H1 (cell line): ENCODE data around the gene PIAS4. TPM values are rescaled to one million over a fixed set of nuclear protein-coding genes. Genes with fewer than 3 reads are reported as not detected.
A peak's percentile ranks its signal among the peaks of the same experiment; 100 is the strongest.

Experiments
- CTCF ChIA-PET: fragments of 300-600 bp; sonication (Branson Sonifier 250); formaldehyde crosslinking; loops from one replicate; lab custom pipeline; 2021; ENCODE audit not compliant: partially characterized antibody; lab: Charles Lee
- POLR2A ChIA-PET: fragments of 300-600 bp; sonication (Branson Sonifier 250); formaldehyde crosslinking; loops from one replicate; lab custom pipeline; 2021; ENCODE audit warnings: inconsistent platforms; ENCODE audit not compliant: partially characterized antibody; lab: Charles Lee
- DNase-seq, 2 experiments: peaks; one replicate each; pipeline versions ENCODE4 v3.0.0 to v3.0.0-alpha.2; 2010 to 2022; ENCODE audit warnings: low spot score in 2 of 2, low read depth in 1 of 2, mixed read lengths in 1 of 2
- FAIRE-seq: peaks from 2 replicates; lab custom pipeline; 2011; peaks lifted over from hg19 to GRCh38; lab: Jason Lieb, UNC
- H2AFZ ChIP-seq: 2 replicates; pipeline ENCODE4 v1.8.1; 2012; ENCODE audit warnings: low read length, inconsistent platforms
- H2AK5ac ChIP-seq: 2 replicates; pipeline ENCODE4 v1.6.1; 2013; ENCODE audit warnings: low read depth, low read length
- H2BK120ac ChIP-seq: replicated peaks from 2 replicates; pipeline ENCODE3; 2013; ENCODE audit warnings: low read depth, low read length, inconsistent platforms
- H2BK12ac ChIP-seq: 2 replicates; pipeline ENCODE4 v1.6.1; 2013; ENCODE audit warnings: low read depth, low read length
- H2BK15ac ChIP-seq: 2 replicates; pipeline ENCODE4 v1.6.1; 2013; ENCODE audit warnings: low read length
- H2BK20ac ChIP-seq: 2 replicates; pipeline ENCODE4 v1.6.1; 2013; ENCODE audit warnings: low read length
- H2BK5ac ChIP-seq: 2 replicates; pipeline ENCODE4 v1.6.1; 2013; ENCODE audit warnings: low read depth, low read length
- H3K14ac ChIP-seq: 2 replicates; pipeline ENCODE4 v1.6.1; 2013; ENCODE audit warnings: inconsistent platforms; ENCODE audit not compliant: insufficient read length
- H3K18ac ChIP-seq: 2 replicates; pipeline ENCODE4 v1.6.1; 2013; ENCODE audit warnings: low read length; ENCODE audit errors: extremely low read depth
- H3K23ac ChIP-seq: 2 replicates; pipeline ENCODE4 v1.6.1; 2013; ENCODE audit warnings: inconsistent platforms; ENCODE audit not compliant: insufficient read length
- H3K23me2 ChIP-seq: 2 replicates; pipeline ENCODE4 v1.6.1; 2013; ENCODE audit warnings: low read depth, low read length
- H3K27ac ChIP-seq: 2 replicates; pipeline ENCODE4 v1.6.1; 2011; ENCODE audit warnings: low read depth, low read length, inconsistent platforms
- H3K27me3 ChIP-seq, 4 experiments: replicated peaks in 1 of 4; 1 replicate in 1 of 4; 2 replicates in 3 of 4; pipeline versions ENCODE4 v1.6.1 to v1.8.1; 2011 to 2013; ENCODE audit warnings: low read length in 3 of 4, mild to moderate bottlenecking in 3 of 4, inconsistent platforms in 2 of 4, mixed read lengths in 2 of 4, moderate library complexity in 1 of 4; ENCODE audit not compliant: control insufficient read depth in 3 of 4, insufficient read depth in 3 of 4; ENCODE audit errors: extremely low read depth in 1 of 4
- H3K36me3 ChIP-seq, 4 experiments: 2 replicates each; pipeline versions ENCODE4 v1.6.1 to v1.8.1; 2011 to 2013; ENCODE audit warnings: mild to moderate bottlenecking in 4 of 4, low read length in 3 of 4, moderate library complexity in 2 of 4, control low read depth in 1 of 4, inconsistent platforms in 1 of 4; ENCODE audit not compliant: insufficient read depth in 4 of 4, control insufficient read depth in 2 of 4
- H3K4ac ChIP-seq: replicated peaks from 2 replicates; pipeline ENCODE3; 2013; ENCODE audit warnings: low read length, low read depth, mixed read lengths, inconsistent platforms; ENCODE audit not compliant: insufficient read length
- H3K4me1 ChIP-seq, 4 experiments: replicated peaks in 1 of 4; 1 replicate in 1 of 4; 2 replicates in 3 of 4; pipeline versions ENCODE4 v1.6.1 to v1.8.1; 2011 to 2013; ENCODE audit warnings: low read length in 3 of 4, inconsistent platforms in 2 of 4, mixed read lengths in 1 of 4; ENCODE audit not compliant: insufficient read depth in 4 of 4, control insufficient read depth in 3 of 4
- H3K4me2 ChIP-seq, 2 experiments: 2 replicates each; pipeline versions ENCODE4 v1.6.1 to v1.8.1; 2011 to 2013; ENCODE audit warnings: low read depth in 2 of 2, low read length in 2 of 2, control low read depth in 1 of 2, inconsistent platforms in 1 of 2, mild to moderate bottlenecking in 1 of 2; ENCODE audit not compliant: insufficient read depth in 1 of 2
- H3K4me3 ChIP-seq, 4 experiments: fragments of 200-600, 300-600 bp in 1 of 4; sonication (generic), shearing (Covaris generic), sonication (Bioruptor Twin) in 1 of 4; 2 replicates each; pipeline versions ENCODE4 v1.5.1 to v1.8.1; 2011 to 2016; ENCODE audit warnings: low read length in 4 of 4, low read depth in 3 of 4, control low read depth in 2 of 4, inconsistent platforms in 2 of 4, mild to moderate bottlenecking in 2 of 4, mixed read lengths in 1 of 4, moderate library complexity in 1 of 4; ENCODE audit not compliant: insufficient read depth in 2 of 4; ENCODE audit errors: extremely low read depth in 1 of 4
- H3K56ac ChIP-seq: replicated peaks from 2 replicates; pipeline ENCODE3; 2013; ENCODE audit warnings: low read depth, mild to moderate bottlenecking, mixed read lengths, low read length, inconsistent platforms; ENCODE audit not compliant: insufficient read length
- H3K79me1 ChIP-seq: 2 replicates; pipeline ENCODE4 v1.6.1; 2013; ENCODE audit warnings: low read depth, low read length, control low read depth
- H3K79me2 ChIP-seq, 2 experiments: 2 replicates each; pipeline versions ENCODE4 v1.6.1 to v1.8.1; 2012 to 2013; ENCODE audit warnings: low read length in 2 of 2, mild to moderate bottlenecking in 2 of 2, inconsistent platforms in 1 of 2; ENCODE audit not compliant: insufficient read depth in 2 of 2, control insufficient read depth in 1 of 2
- H3K9ac ChIP-seq, 4 experiments: replicated peaks in 1 of 4; 1 replicate in 1 of 4; 2 replicates in 3 of 4; pipeline versions ENCODE4 v1.6.1 to v1.8.1; 2011 to 2013; ENCODE audit warnings: low read depth in 3 of 4, low read length in 3 of 4, control low read depth in 2 of 4, mild to moderate bottlenecking in 2 of 4, moderate library complexity in 2 of 4, inconsistent platforms in 1 of 4; ENCODE audit errors: extremely low read depth in 1 of 4
- H3K9me3 ChIP-seq, 2 experiments: 2 replicates each; pipeline versions ENCODE4 v1.6.1 to v1.8.1; 2012 to 2013; ENCODE audit warnings: mild to moderate bottlenecking in 2 of 2, moderate library complexity in 2 of 2, control low read depth in 1 of 2, inconsistent platforms in 1 of 2, low read depth in 1 of 2, low read length in 1 of 2, mixed read lengths in 1 of 2; ENCODE audit not compliant: insufficient read depth in 2 of 2
- H4K20me1 ChIP-seq, 2 experiments: replicated peaks in 1 of 2; 2 replicates each; pipeline versions ENCODE3 to v1.8.1; 2011 to 2013; ENCODE audit warnings: inconsistent platforms in 2 of 2, low read length in 2 of 2, mild to moderate bottlenecking in 1 of 2; ENCODE audit not compliant: insufficient read depth in 2 of 2, control insufficient read depth in 1 of 2
- H4K5ac ChIP-seq: 2 replicates; pipeline ENCODE4 v1.6.1; 2013; ENCODE audit warnings: low read length, low read depth, mixed read lengths, inconsistent platforms; ENCODE audit not compliant: insufficient read length
- H4K8ac ChIP-seq: 2 replicates; pipeline ENCODE4 v1.8.0; 2013; ENCODE audit warnings: mild to moderate bottlenecking, moderate library complexity, low read length, inconsistent platforms; ENCODE audit not compliant: insufficient read depth; ENCODE audit errors: extremely low read depth
- H4K91ac ChIP-seq: replicated peaks from 2 replicates; pipeline ENCODE3; 2013; ENCODE audit warnings: low read length, mixed read lengths, inconsistent platforms; ENCODE audit not compliant: insufficient read length
- BACH1 ChIP-seq: IDR thresholded peaks from 2 replicates; pipeline ENCODE4 v1.6.1; 2012; ENCODE audit warnings: low read length, improper control_type of control experiment
- CHD2 ChIP-seq: IDR thresholded peaks from 2 replicates; pipeline ENCODE4 v1.6.1; 2012; ENCODE audit warnings: low read length, improper control_type of control experiment
- POLR2A ChIP-seq, 2 experiments: IDR thresholded peaks; 1 replicate in 1 of 2; 2 replicates in 1 of 2; pipeline ENCODE4 v1.6.1; 2011; ENCODE audit warnings: low read depth in 2 of 2, low read length in 2 of 2, mild to moderate bottlenecking in 2 of 2; ENCODE audit errors: control extremely low read depth in 1 of 2
- SAP30 ChIP-seq: fragments of 300-600 bp; sonication (generic); IDR thresholded peaks from 2 replicates; pipeline ENCODE4 v1.7.1; 2012; ENCODE audit warnings: low read length, moderate library complexity, mild to moderate bottlenecking, inconsistent platforms; ENCODE audit not compliant: insufficient read depth, insufficient replicate concordance
- SRF ChIP-seq: IDR thresholded peaks from 2 replicates; pipeline ENCODE4 v1.6.1; 2011; ENCODE audit warnings: mild to moderate bottlenecking, low read depth, low read length, moderate library complexity
- WGBS, 2 experiments: shearing (Covaris generic) in 1 of 2; methylation state at CpG; one replicate each; pipeline versions ENCODE4 v1.1.6 to v1.1.7; 2013 to 2015; ENCODE audit warnings: low lambda C conversion rate in 2 of 2, mixed read lengths in 2 of 2, inconsistent platforms in 1 of 2, low coverage in 1 of 2, missing lambda C conversion rate in 1 of 2; ENCODE audit not compliant: insufficient replicate concordance in 2 of 2, insufficient coverage in 1 of 2, insufficient read length in 1 of 2; ENCODE audit errors: extremely low coverage in 1 of 2, missing lambda C conversion rate in 1 of 2; 5-methylcytosine and 5-hydroxymethylcytosine counted together
- polyA plus RNA-seq, 7 experiments: library from polyadenylated mRNA; depleted of rRNA in 3 of 7; stranded (reverse) in 5 of 7; unstranded in 2 of 7; fragments of >200 nt in 5 of 7; fragments of 200-250 nt in 2 of 7; gene quantifications; 1 replicate in 5 of 7; 2 replicates in 1 of 7; 4 replicates in 1 of 7; pipeline versions ENCODE4 v1.2.1 to v1.2.3, GENCODE V29; 2011 to 2013; ENCODE audit warnings: missing spikeins in 2 of 7, mixed read lengths in 2 of 7
- total RNA-seq: library from RNA; stranded (reverse); fragmentation: NEBNext Ultra II Directional; extraction: Animal tissue kit (Norgen Biotek cat#: 25700); gene quantifications from 2 replicates; pipeline ENCODE4 v1.2.1, GENCODE V29; 2021
- TF ChIP-seq, protein P1 (sequence below): IDR thresholded peaks from 2 replicates; pipeline ENCODE4 v1.6.1; 2011; ENCODE audit warnings: low read length, improper control_type of control experiment

Gene PIAS4
- total and polyA plus RNA-seq, 2 of the 8 experiments (the other 6 are each of a cell fraction or from before 2014, with no cell fraction given), result 30.2 to 51.4 TPM

DNA sequence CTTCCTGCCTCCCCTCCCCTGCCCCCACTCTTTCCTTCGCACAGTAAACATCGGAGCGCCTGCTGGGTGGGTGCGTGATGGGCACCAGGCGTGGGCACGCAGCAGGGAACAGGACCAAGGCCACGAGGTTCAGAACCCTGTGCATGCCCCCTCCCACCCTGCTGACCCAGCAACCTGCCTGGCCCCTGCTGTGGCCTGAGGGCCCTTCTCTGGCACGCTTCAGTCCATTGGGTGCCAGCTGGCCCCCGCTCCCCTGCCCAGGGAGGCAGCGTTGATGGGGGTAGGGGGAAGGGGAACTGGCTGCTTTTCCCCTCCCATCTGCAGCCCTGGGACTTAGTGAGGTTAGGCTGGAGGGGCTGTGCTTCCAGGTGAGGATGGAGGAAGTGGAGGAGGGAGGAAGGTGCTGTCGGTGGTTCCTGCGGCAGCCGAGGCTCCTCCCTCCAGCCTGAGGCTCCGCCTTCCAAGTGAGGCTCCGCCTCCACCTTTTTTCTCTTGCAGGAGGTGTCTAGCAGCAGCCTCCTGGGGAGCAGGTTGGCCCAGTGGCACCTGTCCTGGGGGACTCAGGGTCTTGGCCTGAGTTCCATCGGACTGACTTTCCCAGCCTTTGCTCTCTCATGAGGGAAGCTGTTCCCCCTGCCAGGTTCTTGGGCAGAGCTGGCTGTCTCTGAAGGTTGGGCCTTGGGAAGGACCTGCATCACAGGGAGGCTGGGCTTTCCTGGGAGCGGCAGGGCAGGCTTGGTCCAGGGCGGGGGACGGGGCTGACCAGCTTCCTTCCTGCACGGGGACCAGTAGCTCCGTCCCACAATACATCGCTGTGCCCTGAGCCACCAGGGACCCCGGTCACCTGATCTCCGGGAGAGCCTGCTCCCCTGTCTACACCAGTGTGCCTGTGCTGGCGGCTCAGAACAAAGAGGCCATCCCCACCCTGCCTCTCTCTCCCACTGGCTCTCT, 7.3 kb downstream of the PIAS4 start:
- no peak overlapping the region for H3K4ac ChIP-seq
- no peak overlapping the region; the same call in 1 of the 2 replicates for H2BK5ac ChIP-seq
- H3K36me3 ChIP-seq, result peaks cover 0 to 26% (median 7%) of the 10 kb centered on the region in 4 experiments; a peak in 5 of 8 replicates
- CTCF ChIA-PET, result no interaction called here
- H3K27ac ChIP-seq, result no peak overlapping the region
- no peak overlapping the region for H2AFZ ChIP-seq
- peak overlapping the region; percentile 11; the same call in 1 of the 2 replicates for H4K8ac ChIP-seq
- H2BK120ac ChIP-seq, result no peak overlapping the region
- no peak for TF ChIP-seq SRF
- TF ChIP-seq, protein P1, sequence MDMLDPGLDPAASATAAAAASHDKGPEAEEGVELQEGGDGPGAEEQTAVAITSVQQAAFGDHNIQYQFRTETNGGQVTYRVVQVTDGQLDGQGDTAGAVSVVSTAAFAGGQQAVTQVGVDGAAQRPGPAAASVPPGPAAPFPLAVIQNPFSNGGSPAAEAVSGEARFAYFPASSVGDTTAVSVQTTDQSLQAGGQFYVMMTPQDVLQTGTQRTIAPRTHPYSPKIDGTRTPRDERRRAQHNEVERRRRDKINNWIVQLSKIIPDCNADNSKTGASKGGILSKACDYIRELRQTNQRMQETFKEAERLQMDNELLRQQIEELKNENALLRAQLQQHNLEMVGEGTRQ, result no peak
- no peak for TF ChIP-seq CHD2
- TF ChIP-seq SAP30, result no peak
- TF ChIP-seq POLR2A (IDR thresholded peaks at IDR 0.05; ENCODE audit: control extremely low read depth in 1 of 2, low read depth in 2 of 2, low read length in 2 of 2), result no peak
- TF ChIP-seq BACH1, result no peak
- TF ChIP-seq, all 59 proteins: peak for 0
- POLR2A ChIA-PET, result interaction anchor here (0.5 to 3.2 kb wide), 5 partner anchors 30 to 1015 kb away, joined by 3 to 13 read pairs (median 4); partner anchors contain the start of gene EEF2
- Histone ChIP-seq H4K5ac (no peak overlapping the region), H3K4me3 (no peak overlapping the region), H3K56ac (no peak overlapping the region), H2BK20ac (no peak overlapping the region), H3K9me3 (no peaks in the 10 kb centered on the region), H3K27me3 (no peaks in the 10 kb centered on the region), H3K79me2 (peaks cover 4 to 58% of the 10 kb centered on the region in 2 experiments; a peak in 3 of 4 replicates), H4K91ac (no peak overlapping the region), H2BK15ac (no peak overlapping the region), H3K18ac (no peak overlapping the region), H4K20me1 (peaks cover 31 to 45% of the 10 kb centered on the region in 2 experiments), H3K23me2 (no peaks in the 10 kb centered on the region; the same call in 1 of the 2 replicates), H2AK5ac (no peak overlapping the region), H3K23ac (no peak overlapping the region), H2BK12ac (no peak overlapping the region), H3K9ac (no peak overlapping the region), H3K4me2 (no peak overlapping the region), H3K4me1 (peaks cover 0 to 3% (median under 1%) of the 10 kb centered on the region in 4 experiments; a peak in 4 of 7 replicates), H3K14ac (no peak overlapping the region), H3K79me1 (peaks cover 18% of the 10 kb centered on the region)
- peak in 1 of 2 experiments; percentile 87 for DNase-seq
- FAIRE-seq, result no peak
- WGBS, 2 experiments, result 84% methylated on average over 22 of the region's 25 CpGs; no CpG with 5 or more reads in 1 of the 2 experiments
